ENCODE measurements around the gene GARIN1A.

DNA sequence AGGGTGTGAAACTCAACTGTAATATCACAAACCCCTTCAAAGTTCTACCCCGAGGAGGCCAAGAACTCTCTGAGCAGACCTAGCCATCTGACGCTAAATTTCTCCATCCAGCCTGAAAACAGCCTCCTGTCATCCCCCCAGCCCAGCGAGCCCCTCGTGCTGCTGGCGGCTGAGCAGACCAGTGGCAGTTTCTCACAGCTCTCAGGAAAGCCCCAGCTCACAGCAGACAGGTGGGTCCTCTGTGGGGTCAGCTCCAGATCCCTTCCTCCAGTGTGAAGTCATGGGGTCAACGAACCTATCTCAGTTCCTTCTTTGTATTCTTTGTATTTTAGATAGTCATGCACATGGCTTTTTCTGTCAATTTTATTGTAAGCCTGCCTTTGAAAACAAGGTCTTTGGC lies 7.8 kb downstream of the GARIN1A start:
- TF ChIP-seq, protein P1, sequence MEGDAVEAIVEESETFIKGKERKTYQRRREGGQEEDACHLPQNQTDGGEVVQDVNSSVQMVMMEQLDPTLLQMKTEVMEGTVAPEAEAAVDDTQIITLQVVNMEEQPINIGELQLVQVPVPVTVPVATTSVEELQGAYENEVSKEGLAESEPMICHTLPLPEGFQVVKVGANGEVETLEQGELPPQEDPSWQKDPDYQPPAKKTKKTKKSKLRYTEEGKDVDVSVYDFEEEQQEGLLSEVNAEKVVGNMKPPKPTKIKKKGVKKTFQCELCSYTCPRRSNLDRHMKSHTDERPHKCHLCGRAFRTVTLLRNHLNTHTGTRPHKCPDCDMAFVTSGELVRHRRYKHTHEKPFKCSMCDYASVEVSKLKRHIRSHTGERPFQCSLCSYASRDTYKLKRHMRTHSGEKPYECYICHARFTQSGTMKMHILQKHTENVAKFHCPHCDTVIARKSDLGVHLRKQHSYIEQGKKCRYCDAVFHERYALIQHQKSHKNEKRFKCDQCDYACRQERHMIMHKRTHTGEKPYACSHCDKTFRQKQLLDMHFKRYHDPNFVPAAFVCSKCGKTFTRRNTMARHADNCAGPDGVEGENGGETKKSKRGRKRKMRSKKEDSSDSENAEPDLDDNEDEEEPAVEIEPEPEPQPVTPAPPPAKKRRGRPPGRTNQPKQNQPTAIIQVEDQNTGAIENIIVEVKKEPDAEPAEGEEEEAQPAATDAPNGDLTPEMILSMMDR (IDR thresholded peaks at IDR 0.05) = no peak
- TF ChIP-seq POLR2AphosphoS5 (IDR thresholded peaks at IDR 0.05) (no peak), POLR2A (IDR thresholded peaks at IDR 0.05) (no peak)

Data from breast epithelium (tissue), 3 donors.